T-helper 1 cell (primary cell): Measurements from ENCODE around the gene STRN4.
A peak's percentile ranks its signal among the peaks of the same experiment; 100 is the strongest.

Experiments used
- DNase-seq, 5 donors: peaks; one replicate each; pipeline ENCODE4 v3.0.0-alpha.2; 2012 to 2020

Gene STRN4

GRCh38 chr19:46725036-46725820 is 21.0 kb downstream of the STRN4 start:
- DNase-seq: no peak

GRCh38 chr19:46724468-46724867 is 21.8 kb downstream of the STRN4 start:
- no peak for DNase-seq

- no peak for DNase-seq
These were observed 22.8 kb downstream of the STRN4 start for GRCh38 chr19:46723471-46723870.

GRCh38 chr19:46723023-46723461 is 23.2 kb downstream of the STRN4 start:
- DNase-seq: no peak

- no peak for DNase-seq
These were observed 23.7 kb downstream of the STRN4 start for GRCh38 chr19:46722421-46723022.

GRCh38 chr19:46722004-46722380 is 24.3 kb downstream of the STRN4 start:
- no peak for DNase-seq

- no peak for DNase-seq
These were observed 24.8 kb downstream of the STRN4 start for GRCh38 chr19:46721269-46722003.

- no peak for DNase-seq
These were observed 25.6 kb downstream of the STRN4 start for GRCh38 chr19:46720503-46721239.

GRCh38 chr19:46719629-46720502 is 26.4 kb downstream of the STRN4 start:
- no peak for DNase-seq

- no peak for DNase-seq
These were observed 27.2 kb downstream of the STRN4 start for GRCh38 chr19:46718934-46719622.

- DNase-seq: peak; percentile 40 to 70 (median 56)
These were observed 27.9 kb downstream of the STRN4 start for GRCh38 chr19:46718157-46718933.

GRCh38 chr19:46717716-46718143 is 28.5 kb downstream of the STRN4 start:
- peak in 1 of 5 donors; percentile 28 for DNase-seq

- DNase-seq: peak; percentile 67 to 86 (median 82)
These were observed 29.1 kb downstream of the STRN4 start, which contains the start of gene PRKD2 for GRCh38 chr19:46717034-46717715. PRKD2 (minus strand) TSS chr19:46717114; CDS start chr19:46716370, 744 bp downstream.

- DNase-seq: no peak
These were observed 29.6 kb downstream of the STRN4 start for GRCh38 chr19:46716672-46717033.

- no peak for DNase-seq
These were observed 30.1 kb downstream of the STRN4 start for GRCh38 chr19:46715975-46716671.

GRCh38 chr19:46715620-46715974 is 30.7 kb downstream of the STRN4 start:
- no peak for DNase-seq

- peak in 2 of 5 donors; percentile 72 to 73 for DNase-seq
These were observed 31.7 kb downstream of the STRN4 start for GRCh38 chr19:46714444-46715106.

- peak; percentile 72 to 78 (median 75) for DNase-seq
These were observed 32.3 kb downstream of the STRN4 start for GRCh38 chr19:46713781-46714443.
